IMR-90 (cell line): ENCODE results near the gene SCNM1.

Experiments used
- MAFK ChIP-seq: IDR thresholded peaks from 2 replicates; pipeline ENCODE4 v1.6.1; 2012; ENCODE audit warnings: low read depth, low read length, improper control_type of control experiment
- POLR2A ChIP-seq: IDR thresholded peaks from 2 replicates; pipeline ENCODE4 v1.6.1; 2012; ENCODE audit warnings: mild to moderate bottlenecking, low read depth, low read length

GRCh38 chr1:151145304-151146071 lies 20.5 kb upstream of the SCNM1 start:
- TF ChIP-seq POLR2A (no peak), MAFK (no peak)
